ENCODE data around the gene MITF. TPM values are rescaled to one million over a fixed set of nuclear protein-coding genes. Genes with fewer than 3 reads are reported as not detected.

MITF gene
- total and polyA plus RNA-seq, 8 donors, result 1.8 to 9.7 (median 5.5) TPM

DNA sequence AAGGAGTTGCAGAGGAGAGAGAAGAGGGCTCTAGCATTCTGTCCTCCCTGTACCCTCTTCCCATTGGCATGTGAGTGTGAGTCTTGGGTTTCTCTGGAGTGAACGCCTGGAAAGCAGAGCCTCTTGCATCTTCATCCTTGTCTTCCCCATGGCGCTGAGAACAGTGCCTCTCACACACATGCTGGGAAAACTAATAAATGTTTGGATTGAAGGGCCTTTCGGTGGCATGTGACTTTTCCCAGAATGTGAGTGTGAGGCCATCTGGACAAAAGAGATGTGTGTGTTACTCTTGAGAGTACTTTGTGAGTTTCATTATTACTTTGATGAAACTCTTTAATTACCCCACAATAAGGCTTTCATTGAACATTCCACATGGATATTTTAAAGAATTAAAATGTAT, 122.3 kb downstream of the MITF start:
- TF ChIP-seq, protein P1, sequence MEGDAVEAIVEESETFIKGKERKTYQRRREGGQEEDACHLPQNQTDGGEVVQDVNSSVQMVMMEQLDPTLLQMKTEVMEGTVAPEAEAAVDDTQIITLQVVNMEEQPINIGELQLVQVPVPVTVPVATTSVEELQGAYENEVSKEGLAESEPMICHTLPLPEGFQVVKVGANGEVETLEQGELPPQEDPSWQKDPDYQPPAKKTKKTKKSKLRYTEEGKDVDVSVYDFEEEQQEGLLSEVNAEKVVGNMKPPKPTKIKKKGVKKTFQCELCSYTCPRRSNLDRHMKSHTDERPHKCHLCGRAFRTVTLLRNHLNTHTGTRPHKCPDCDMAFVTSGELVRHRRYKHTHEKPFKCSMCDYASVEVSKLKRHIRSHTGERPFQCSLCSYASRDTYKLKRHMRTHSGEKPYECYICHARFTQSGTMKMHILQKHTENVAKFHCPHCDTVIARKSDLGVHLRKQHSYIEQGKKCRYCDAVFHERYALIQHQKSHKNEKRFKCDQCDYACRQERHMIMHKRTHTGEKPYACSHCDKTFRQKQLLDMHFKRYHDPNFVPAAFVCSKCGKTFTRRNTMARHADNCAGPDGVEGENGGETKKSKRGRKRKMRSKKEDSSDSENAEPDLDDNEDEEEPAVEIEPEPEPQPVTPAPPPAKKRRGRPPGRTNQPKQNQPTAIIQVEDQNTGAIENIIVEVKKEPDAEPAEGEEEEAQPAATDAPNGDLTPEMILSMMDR (IDR thresholded peaks at IDR 0.05), result no peak
- FAIRE-seq (no peak), ATAC-seq (no peak), DNase-seq (no peak)
- intact Hi-C loops (cut with DNase I), result no loop called here
- H3K4me3 ChIP-seq, result no peak overlapping the region
- H3K36me3 ChIP-seq, result no peaks in the 10 kb centered on the region
- WGBS, 2 donors, result 95 to 96% methylated on average over 3 of the region's 3 CpGs
- H3K4me1 ChIP-seq, result peaks cover under 1 to 7% (median 5%) of the 10 kb centered on the region in 3 donors
- H3K27ac ChIP-seq, result no peak overlapping the region
- H3K27me3 ChIP-seq, result no peaks in the 10 kb centered on the region
- no peaks in the 10 kb centered on the region for H3K9me3 ChIP-seq

DNA sequence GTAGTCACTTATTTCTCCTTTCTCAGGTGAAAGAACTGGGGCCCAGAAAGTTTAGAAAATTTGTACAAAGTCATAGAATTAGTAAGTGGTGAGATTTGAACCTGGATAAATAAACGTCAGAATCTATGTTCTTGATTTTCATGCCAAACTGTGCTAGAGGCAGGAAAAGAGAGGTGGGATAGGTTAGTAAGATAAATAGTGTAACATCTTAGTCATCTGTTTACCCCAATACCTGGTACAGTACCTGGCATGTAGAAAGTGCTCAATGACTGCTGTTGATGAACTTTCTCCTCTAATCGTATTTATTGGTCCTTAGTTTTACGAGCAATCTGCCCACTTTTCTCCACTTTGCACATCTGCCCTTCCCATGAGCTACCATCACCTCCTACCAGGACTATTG, 124.9 kb downstream of the MITF start:
- ATAC-seq (no peak), DNase-seq (no peak), FAIRE-seq (no peak)
- Histone ChIP-seq H3K4me3 (no peak overlapping the region), H3K27me3 (no peaks in the 10 kb centered on the region), H3K9me3 (no peaks in the 10 kb centered on the region), H3K4me1 (peaks cover 0 to 15% (median 13%) of the 10 kb centered on the region in 3 donors), H3K27ac (no peak overlapping the region), H3K36me3 (no peaks in the 10 kb centered on the region)
- 86 to 91% methylated on average over 3 of the region's 3 CpGs for WGBS, 2 donors
- intact Hi-C loops (cut with DNase I), result no loop called here
- TF ChIP-seq, protein P1 (IDR thresholded peaks at IDR 0.05), result no peak

DNA sequence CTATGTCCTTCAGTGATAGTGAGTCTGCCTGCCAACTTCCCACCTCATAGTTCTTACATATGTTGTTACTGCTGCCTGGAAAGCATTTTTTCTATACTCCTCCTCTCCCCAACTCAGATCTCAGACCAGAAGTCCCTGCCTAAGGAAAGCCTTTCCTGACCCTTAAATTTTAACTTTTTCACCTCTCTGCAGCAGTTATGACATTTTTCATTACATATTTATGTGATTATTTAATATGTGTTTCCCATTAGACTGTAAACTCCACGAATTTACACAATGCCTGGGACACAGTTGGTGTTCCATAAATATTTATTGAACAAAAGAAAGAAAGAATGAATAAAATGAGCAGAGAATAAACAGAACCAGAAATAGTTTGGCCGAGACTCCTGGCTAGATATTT, 125.5 kb downstream of the MITF start:
- peaks cover 0 to 15% (median 13%) of the 10 kb centered on the region in 3 donors for H3K4me1 ChIP-seq
- TF ChIP-seq, protein P1 (IDR thresholded peaks at IDR 0.05), result no peak
- no peaks in the 10 kb centered on the region for H3K9me3 ChIP-seq
- ATAC-seq (no peak), FAIRE-seq (no peak), DNase-seq (no peak)
- H3K27me3 ChIP-seq, result no peaks in the 10 kb centered on the region
- no peak overlapping the region for H3K4me3 ChIP-seq
- no peak overlapping the region for H3K27ac ChIP-seq
- no peaks in the 10 kb centered on the region for H3K36me3 ChIP-seq
- intact Hi-C loops (cut with DNase I), result no loop called here
- WGBS, 2 donors, result 71 to 77% methylated on average over 2 of the region's 2 CpGs

DNA sequence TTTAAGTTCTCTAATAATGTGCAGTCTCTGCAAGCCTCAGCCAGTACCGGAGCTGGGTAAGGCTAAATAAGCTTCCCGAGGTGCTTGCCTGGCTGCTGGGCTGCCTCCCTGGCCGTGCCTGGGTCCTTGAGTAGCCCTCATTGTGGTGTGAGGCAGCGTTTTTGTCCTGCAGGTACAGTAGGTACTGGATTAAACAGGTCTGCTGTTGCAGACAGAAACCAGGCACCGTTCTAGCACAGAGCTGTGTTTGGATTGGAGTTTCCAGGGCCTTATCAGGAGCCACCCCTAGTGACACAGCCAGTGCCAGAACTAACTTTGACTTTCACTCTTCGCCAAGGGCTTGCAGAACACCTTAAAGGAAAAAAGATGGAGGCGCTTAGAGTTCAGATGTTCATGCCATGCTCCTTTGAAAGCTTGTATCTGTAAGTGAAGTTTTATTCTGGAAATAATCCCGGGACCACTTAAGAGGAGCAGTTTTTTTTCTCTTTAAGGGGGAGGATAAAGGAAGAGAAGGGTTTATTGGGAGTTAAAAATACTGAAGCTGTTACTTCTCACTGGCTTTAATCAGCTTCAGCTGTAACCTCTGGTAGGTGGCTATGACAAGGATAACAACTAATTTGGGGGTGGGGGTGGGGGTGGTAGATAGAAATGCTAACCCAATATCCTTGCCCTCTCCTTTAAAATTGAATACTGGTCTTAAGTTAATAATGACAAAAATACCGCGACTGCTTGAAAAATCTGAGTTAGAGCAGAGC, 126.8 kb downstream of the MITF start:
- no peak for FAIRE-seq

More for the DNA sequence above, 126.8 kb downstream of the MITF start:
- Histone ChIP-seq H3K27me3 (no peaks in the 10 kb centered on the region), H3K9me3 (no peaks in the 10 kb centered on the region), H3K36me3 (no peaks in the 10 kb centered on the region), H3K27ac (peak overlapping the region; percentile 14 to 85 (median 74)), H3K4me3 (peak overlapping the region; percentile 4 to 42 (median 20)), H3K4me1 (peaks cover 0 to 15% (median 13%) of the 10 kb centered on the region in 3 donors)
- intact Hi-C loops (cut with DNase I), result no loop called here
- ATAC-seq, result peak; percentile 99 to 100 (median 99)
- DNase-seq, result peak; percentile 60 to 87 (median 72)
- TF ChIP-seq, protein P1 (IDR thresholded peaks at IDR 0.05), result no peak
- 8% methylated on average over 10 of the region's 10 CpGs for WGBS, 2 donors
